GM19397 (cell line): ENCODE measurements around the gene KDF1.

Source experiments
- ATAC-seq: cut with Tn5 transposase; IDR thresholded peaks from one replicate; pipeline ENCODE4 v1.9.1; 2021; ENCODE audit warnings: mild to moderate bottlenecking, moderate library complexity; ENCODE audit not compliant: unreplicated experiment

The KDF1 gene, protein sequence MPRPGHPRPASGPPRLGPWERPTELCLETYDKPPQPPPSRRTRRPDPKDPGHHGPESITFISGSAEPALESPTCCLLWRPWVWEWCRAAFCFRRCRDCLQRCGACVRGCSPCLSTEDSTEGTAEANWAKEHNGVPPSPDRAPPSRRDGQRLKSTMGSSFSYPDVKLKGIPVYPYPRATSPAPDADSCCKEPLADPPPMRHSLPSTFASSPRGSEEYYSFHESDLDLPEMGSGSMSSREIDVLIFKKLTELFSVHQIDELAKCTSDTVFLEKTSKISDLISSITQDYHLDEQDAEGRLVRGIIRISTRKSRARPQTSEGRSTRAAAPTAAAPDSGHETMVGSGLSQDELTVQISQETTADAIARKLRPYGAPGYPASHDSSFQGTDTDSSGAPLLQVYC

DNA sequence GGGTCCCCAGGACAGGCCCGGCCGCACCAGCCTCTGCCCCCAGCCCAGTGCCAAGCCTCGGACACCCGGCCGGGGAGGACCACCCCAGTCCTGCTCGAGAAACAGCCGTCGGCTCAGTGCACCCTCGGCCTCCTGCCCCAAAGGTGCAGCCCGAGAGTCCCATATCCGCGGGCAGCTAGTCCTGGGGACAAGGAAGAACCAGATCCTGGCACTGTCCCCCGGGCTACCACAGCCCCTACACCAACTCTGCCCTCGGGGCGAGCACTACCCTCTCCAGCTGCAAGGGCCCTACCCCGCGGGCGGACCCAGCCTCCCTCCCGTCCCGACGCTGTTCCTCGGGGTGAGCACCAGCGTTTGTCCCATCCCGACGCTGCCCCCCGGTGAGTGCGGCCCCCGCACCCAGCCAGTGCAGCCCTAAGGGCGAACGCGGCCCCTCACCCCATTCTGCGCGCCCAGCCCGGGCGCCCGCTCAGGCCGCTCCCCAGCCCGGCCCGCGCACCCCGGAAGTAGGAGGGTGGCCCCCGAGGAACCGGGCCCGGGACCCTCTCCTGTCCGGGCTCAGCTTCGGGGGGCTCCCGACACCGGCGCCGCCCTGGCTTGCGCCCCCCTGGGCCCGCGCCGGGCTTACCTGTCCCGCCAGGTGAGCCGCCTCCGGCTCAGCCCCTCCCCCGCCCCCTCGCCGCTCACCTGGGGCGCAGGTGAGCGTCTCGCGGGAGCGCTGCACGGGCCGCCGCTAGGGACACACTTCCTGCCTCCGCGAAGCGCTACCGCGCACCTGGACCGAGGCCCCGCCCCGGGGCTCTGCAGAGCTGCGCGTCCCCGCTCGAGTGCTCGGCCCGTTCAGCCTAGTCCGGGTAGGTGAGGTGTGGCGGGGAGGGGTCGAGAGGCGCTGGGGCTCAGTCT is at the start of gene KDF1:
KDF1 (minus strand) TSS at position 747 of the 903 bp plus-strand sequence. CDS start 8,088 bp downstream, outside the sequence.
- no peak for ATAC-seq

DNA sequence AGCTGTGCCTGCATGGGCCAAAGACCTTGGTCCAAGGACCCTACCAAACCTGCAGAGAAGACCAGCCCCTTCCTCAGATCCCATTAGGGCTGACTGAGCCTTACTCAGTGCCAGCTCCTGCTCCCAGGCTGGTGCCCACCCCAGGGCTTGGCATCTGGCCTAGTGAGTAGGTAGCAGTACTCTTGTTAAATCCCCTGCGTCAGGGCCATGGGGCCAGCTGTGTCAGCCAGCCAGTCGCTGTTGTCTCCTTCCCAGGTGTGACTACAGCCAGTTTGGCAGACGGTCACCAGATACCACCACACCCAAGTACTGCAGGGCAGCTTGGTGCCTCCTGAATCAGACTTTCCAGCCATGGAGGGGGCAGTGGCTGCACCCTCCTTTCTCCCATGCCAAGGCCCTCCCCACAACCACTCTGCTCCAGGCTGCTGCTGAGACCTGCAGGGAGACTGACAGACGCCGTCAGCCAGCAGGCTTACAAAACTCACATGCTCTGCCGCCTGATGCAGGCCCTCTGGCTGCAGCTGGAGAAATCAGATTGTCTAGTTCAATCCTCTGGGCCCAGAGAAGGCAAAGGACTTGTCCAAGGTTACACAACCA is 49.4 kb upstream of the KDF1 start:
- no peak for ATAC-seq

DNA sequence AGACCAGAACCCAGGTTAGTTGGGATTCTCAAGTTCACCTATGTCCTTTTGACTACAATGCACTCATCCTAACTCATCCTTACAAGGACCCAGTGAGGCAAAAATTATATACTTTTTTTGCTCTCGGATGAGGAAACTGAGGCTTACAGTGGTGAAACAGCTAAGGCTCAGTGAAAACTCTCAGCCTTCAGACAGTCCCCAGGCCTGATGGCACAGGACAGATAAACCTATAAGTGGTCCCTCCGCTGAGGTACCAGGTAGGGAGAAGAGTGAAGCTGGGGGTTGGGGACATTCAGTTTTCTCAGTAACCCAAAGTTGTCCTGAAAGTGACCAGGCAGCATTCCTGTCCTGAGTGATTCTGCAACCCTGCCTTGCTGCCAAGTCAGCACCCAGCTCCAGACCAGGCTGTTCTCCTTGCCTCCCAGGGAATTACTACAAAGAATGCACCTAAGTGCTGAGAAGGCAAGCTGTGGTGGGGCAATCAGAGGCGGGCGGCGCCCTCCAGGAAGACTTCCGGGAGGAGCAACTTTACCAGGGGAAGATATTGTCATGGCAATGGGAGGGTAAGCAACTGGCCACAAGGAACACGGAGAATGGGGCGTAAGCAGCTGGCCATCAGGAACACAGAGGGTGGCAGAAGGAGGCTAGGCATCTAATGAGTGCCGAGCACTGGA is 47.8 kb upstream of the KDF1 start:
- ATAC-seq, result no peak

DNA sequence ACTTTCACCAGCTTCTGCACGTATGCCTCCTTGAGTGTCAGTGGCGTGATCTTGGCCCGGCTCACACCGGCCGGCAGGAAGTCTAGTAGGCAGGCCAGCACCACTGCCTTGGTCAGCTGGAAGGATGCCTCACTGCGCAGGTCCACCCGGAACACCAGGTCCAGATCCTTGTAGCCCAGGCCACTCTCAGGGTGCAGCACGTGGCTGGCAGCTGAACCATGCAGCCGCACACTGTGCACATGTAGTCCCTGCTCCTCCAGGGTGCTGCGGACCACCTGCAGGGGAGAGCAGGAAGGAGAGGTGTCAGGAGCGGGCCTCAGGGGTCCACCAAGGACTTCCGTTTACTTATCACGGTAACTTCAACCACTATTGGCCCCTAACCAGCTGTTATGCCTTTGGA is 46.4 kb upstream of the KDF1 start:
- no peak for ATAC-seq

DNA sequence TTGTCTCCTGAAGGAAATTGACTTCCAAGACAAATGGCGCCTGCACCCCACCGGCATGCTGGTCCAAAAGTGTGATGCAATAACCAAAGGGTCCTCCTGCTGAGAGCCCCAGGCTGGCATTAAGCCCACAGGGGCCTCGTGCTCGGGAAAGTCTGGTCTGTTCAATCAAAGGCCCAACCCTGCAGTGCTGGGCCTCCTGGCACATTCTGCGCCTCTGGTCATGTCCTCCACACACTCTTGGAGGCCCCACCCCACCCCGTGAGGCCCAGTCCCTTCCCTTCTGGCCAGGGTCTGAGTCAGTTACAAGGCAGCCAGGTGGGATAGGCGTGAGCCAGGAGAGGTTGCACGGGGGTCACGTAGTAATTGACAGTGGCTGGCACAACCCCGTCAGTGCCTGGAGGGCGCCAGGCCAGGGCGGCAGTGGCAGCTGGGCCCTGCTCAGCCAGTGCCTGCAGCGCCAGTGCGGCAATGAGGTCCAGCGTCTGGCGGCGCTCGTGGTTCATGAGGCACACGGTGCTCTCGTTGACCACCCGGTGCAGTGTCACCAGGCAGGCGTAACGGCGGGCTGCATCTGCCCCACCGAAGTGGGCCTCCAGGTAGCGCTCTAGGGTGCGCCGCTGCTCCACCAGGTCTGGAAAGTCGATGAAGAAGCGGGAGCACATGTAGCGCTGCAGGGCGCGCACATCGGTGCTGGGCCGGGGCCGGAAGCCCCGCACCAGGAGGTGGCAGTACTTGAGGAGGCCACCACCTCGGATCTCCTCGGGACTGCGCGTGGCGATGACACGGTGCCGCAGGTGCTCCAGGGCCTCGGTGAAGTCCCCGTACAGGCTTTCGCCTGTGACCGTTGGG is 45.6 kb upstream of the KDF1 start:
- no peak for ATAC-seq

DNA sequence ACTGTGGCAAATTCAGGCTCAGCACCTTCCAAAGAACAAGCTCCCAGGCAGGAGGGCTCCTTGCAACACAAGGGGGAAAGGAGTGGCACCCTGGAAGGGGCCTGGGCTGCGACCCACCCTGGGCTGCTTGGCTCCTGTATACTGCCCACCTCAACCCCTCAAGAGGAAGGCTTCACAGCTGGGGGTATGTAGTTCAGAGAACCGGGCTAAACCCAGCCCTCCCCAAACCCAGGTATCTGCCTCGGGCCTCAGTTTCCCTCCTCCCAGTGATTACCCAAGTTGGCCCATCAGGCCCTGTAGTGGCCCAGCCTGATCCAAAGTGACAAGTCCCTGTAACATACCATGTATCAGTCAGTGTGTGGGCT is 44.9 kb upstream of the KDF1 start:
- no peak for ATAC-seq

DNA sequence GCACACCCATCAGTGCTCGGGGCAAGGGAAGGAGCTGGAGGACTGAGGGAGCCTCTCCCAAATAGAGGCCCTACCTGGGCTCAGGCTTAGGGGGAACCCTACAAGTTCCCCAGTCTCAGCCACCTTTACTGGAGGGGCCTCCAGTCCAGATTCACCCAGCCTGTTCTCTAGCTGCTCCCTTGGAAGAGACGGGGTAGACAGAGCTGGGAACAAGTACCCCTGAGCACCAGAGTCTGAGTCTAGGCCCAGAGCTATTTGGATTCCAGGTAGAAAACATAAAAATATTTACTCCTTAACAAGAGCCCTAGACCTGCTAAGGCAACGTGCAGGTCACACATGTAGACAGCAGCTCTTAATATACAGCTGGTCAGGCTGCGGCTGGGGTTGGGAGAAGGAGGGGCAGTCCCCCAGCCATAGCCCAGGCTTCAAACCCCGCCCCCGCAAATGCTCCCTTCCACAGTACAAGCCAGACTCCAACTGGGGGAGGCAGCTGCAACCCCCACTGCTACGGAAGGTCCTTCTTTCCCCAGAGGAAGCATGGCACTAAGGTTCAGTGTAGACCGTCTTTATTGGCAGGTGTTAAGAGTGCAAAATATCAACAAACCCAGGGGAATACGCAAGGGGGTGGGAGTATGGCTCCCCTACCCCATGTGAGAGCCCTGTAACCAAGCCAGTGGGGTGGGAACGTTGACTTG is 44.4 kb upstream of the KDF1 start:
- no peak for ATAC-seq

DNA sequence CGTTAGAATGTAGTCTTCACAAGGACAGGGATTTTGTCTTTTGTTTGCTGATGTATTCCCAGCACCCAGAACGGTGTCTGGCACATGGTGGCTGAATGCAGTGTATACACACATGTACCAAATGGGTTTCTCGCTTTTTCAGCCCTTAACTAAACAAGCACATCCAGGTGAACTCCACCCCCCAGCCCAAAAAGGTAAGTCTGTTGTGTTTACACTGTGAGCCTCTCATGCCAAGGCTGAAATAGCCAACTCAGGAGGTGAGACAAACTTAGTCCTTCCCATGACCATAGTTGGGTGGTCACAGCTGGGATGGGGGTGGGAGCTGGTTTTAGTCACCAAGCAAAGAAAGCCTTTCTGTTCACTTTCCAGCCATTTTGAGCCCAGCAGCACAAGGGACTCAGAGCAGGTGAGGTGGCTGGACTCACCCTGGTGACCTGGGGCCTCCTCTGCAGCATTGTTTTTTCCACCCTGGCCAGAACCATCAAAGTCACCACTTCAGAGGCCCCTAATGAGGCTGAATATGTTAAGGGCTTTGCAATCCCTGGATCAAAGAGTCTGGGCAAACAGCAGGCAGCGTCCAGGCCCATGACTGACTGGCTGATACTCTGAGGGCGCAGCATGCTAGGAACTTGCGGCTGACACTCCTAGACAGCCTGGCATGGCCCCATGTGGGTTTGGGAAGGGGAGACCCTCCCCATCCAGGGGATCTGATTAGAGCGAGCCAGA is 43.6 kb upstream of the KDF1 start:
- ATAC-seq, result no peak

DNA sequence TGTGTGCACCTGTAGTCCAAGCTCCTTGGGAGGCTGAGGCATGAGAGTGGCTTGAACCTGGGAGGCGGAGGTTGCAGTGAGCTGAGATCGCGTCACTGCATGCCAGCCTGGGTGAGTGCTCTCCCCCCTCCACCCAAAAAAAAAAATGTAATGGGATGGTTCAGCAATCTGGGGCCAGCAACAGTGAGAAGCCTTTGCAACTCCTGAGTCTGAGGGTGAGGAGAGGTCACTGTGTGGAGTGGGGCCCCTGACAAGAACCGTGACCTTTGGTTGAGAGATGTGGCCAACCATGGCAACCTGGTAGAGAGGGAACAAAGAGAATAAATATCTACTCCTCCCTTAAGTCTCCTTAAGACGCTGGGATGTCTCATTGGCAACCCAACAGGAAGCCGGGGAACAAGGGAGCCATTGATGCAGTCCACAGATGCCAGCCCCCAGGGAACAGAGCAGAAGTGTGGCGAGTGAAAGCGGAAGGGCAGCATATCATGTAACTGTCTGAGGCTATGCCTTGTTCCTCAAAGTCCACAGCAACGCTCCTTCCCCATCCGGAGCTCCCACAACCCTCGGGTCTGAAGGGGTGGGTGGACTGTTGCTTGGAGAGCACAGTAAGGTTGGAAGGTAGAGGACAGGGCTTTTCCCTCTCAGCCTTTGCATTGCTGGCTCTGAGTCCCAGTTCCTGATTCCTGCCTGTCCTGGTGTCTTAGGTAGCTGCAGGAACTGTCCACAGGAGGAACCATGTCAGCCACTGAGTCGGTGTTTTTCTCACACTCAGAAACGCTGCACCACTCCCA is 41.5 kb upstream of the KDF1 start:
- no peak for ATAC-seq

DNA sequence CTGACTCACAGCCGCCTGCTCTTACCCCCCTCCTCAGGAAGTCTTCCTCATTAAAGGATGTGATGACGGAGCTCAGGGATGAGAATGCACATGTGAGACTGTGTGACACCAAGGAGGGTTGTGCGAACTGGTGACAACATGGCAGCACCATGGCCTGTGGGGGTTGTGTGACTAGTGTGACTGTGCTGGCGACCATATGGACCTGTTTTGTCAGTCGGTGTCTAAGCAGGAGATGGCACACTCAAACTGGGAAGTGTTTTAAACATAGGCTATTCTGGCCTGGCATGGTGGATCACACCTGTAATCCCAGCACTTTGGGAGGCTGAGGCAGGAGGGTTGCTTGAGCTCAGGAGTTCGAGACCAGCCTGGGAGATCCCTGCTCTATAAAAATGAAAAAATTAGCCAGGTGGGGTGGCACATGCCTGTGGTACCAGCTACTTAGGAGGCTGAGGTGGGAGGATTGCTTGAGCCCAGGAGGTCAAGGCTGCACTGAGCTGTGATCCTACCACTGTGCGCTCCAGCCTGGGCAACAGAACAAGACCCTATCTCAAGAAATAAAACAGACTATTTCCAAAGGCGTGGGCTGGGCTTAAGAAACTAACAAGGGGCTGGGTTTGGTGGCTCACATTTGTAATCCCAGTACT is 40.7 kb upstream of the KDF1 start:
- no peak for ATAC-seq

DNA sequence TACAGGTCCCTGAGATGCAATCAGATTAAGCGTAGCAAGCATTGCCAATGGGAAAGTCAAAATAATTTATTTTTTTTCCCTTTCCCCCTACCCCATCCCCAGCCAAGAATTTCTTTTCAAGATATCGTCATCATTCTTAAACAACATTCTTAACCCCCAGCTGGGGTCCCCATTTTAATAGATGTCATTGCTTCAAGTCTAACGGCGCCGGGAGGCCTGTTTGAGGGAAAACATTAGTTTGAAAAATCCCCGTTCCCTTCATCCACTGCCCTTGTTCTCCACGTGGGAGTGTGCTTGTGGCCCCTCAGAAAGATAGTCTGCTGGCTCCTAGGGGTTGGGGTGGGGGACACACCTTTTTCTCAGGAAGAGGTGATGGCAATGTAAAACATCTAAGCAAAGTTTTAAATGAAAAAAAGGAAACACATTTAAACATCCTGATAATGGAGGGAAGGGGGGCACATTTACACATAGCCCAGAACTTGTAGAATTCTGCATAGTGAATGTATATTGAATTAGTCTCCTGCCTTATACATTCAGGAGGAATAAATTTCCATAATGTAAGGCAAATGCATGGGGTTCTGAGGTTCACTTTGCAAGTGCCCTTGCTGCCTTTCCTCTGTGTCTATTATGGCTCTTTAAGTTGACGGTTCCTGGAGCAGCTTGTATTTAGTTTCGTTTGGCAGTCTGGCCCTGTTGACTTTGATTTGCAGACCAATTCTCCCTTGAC is 40.0 kb upstream of the KDF1 start:
- no peak for ATAC-seq

DNA sequence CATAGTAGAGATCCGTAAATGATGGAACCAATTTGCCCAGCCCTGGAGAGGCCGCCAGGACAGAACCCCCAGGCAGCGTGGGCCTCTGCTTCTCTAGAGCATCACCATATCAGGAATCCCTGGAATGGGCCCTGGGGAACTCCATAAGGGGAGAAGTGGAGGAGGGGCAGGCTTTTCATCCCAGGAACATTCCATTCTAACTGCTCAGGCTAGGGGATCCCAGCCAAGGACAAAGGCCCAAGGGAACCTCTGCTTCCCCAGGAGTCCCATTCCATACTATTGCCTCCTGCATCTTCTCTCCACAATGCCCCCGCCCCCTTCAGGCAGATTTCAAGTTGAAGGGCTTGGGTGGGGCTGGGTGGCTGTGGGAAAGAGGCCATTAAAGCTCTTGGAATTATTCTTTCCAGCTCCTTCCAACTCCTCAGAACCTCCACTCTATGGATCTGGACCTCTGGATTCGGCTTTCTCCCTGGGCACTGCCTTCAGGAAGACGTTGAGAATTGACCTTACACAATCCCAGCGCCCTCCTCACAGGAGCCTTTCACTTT is 39.2 kb upstream of the KDF1 start:
- no peak for ATAC-seq

DNA sequence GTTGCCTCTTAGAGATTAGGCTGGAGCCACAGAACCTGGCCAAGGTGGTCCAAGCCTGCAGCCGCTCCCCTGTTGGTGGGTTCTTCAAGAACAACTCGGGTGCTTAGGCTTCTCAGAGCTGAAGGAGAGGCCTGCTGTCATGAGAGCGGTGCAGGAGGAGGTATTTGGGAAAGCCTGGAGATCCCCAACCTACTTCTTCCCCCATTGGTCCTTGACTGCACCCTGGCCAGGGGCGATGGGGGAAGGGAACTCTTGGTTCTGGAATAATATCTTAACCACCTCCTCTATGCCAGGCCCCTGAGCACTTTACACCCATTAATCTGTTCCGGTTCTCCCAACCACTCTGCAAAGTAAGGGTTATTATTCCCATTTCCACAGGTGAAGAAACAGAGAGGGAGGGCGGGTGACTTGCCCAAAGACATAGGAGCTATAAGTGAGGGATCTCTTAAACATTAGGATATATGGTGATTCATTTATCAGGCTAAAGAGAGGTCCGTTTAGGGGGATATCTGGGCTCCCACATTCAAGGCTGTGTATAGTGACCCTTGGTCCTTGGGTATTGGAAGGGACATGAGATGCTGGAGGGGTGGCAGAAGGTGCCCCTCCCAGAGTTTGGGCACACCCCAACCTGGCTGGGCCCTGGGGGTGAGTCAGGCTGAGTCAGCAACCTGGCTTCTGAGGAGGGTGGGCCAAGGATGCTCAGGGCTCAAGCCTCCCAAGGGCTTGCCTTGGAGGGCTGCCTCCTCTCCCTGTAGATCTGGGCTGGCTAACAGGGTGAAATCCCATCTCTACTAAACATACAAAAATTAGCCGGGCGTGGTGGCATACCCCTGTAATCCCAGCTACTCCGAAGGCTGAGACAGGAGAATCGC is 38.4 kb upstream of the KDF1 start:
- no peak for ATAC-seq

DNA sequence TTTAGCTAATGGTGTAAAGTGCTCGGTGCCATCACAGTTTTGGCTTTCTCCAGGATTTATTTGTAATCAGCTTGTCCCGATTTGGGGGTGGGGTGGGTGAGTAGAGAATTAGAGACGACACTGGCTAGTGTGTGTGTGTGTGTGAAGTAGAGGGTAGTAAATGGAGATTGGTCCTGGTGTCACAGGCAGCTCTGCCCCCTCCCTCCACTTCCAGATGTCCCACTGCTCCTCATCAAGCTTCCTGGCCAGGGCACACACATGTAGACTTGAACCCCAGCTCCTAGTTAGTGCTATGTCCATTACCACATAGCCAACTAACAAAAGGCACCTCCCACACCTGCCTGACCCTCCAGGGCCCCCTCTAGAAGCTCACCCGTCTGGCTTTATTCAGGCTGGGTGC is 36.4 kb upstream of the KDF1 start:
- no peak for ATAC-seq

DNA sequence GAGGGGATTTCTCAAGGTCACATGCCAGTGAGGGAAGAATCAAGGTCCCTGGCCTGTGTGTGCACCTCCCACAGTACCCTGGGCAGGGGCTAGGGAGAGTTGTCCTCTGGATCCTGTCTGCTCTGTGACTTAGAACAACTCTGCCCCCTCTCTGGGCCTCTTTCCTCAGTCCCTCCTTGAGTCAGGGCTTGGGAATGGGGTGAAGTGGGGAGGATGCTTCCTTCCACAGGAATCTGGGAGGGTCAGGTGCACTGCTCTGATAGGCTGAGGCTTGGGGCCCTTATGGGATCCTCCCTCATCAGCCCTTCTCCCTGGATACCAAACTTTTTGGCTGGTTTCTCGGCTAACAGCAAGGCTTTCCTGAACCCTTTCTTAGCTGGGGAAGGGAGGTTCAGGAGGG is 35.8 kb upstream of the KDF1 start:
- no peak for ATAC-seq
